IMR-90 (cell line): ENCODE data around the gene CLDN19. TPM values are rescaled to one million over a fixed set of nuclear protein-coding genes. Genes with fewer than 3 reads are reported as not detected.

Source experiments
- ATAC-seq: fragments of 200-7000 bp; cut with Tn5 transposase; 2 replicates; pipeline ENCODE4 v1.9.1; 2020; ENCODE audit warnings: low read depth, mild to moderate bottlenecking, moderate library complexity
- BruUV-seq: library from RNA; stranded (reverse); fragments of 400-500 nt; replicated peaks from 2 replicates; lab custom pipeline; 2021; lab: Mats Ljungman, UMichigan
- CTCF ChIA-PET: fragments of 300-600 bp; formaldehyde crosslinking; extraction: SDS; loops from one replicate; lab custom pipeline; 2021; ENCODE audit warnings: antibody characterized with exemption; lab: Yijun Ruan, JAX
- POLR2A ChIA-PET: fragments of 300-600 bp; sonication (Branson Sonifier 250); formaldehyde crosslinking; loops from one replicate; lab custom pipeline; 2022; ENCODE audit warnings: antibody characterized with exemption; ENCODE audit not compliant: unreplicated experiment; lab: Charles Lee
- DNase-seq: peaks from one replicate; pipeline ENCODE4 v3.0.0; 2013
- H2AFZ ChIP-seq: replicated peaks from 2 replicates; pipeline ENCODE3; 2013; ENCODE audit warnings: low read length, mild to moderate bottlenecking; ENCODE audit not compliant: poor library complexity
- H2AK5ac ChIP-seq: 2 replicates; pipeline ENCODE4 v1.6.1; 2013; ENCODE audit warnings: low read depth, low read length, inconsistent platforms
- H2AK9ac ChIP-seq: replicated peaks from 2 replicates; pipeline ENCODE3; 2013; ENCODE audit warnings: mild to moderate bottlenecking, low read depth, low read length, moderate library complexity; ENCODE audit not compliant: poor library complexity
- H2BK120ac ChIP-seq: 2 replicates; pipeline ENCODE4 v1.6.1; 2013; ENCODE audit warnings: low read depth, low read length, inconsistent platforms
- H2BK15ac ChIP-seq: 3 replicates; pipeline ENCODE4 v1.6.1; 2013; ENCODE audit warnings: low read depth, low read length, inconsistent platforms
- H2BK20ac ChIP-seq: 2 replicates; pipeline ENCODE4 v1.6.1; 2013; ENCODE audit warnings: low read depth, mild to moderate bottlenecking, inconsistent platforms, low read length, moderate library complexity
- H2BK5ac ChIP-seq: 2 replicates; pipeline ENCODE4 v1.6.1; 2013; ENCODE audit warnings: mild to moderate bottlenecking, low read depth, low read length, inconsistent platforms; ENCODE audit not compliant: poor library complexity, severe bottlenecking
- H3K14ac ChIP-seq: replicated peaks from 2 replicates; pipeline ENCODE4 v1.6.1; 2013; ENCODE audit warnings: low read depth, low read length, inconsistent platforms
- H3K18ac ChIP-seq: 2 replicates; pipeline ENCODE4 v1.6.1; 2013; ENCODE audit warnings: low read depth, low read length, control low read depth
- H3K23ac ChIP-seq: 2 replicates; pipeline ENCODE4 v1.6.1; 2013; ENCODE audit warnings: low read depth, low read length, inconsistent platforms
- H3K27ac ChIP-seq: 2 replicates; pipeline ENCODE4 v1.5.1; 2013; ENCODE audit warnings: mild to moderate bottlenecking, control low read depth, low read length; ENCODE audit not compliant: insufficient read depth
- H3K27me3 ChIP-seq: 2 replicates; pipeline ENCODE4 v1.6.1; 2013; ENCODE audit warnings: low read length; ENCODE audit not compliant: control insufficient read depth, insufficient read depth
- H3K36me3 ChIP-seq: 2 replicates; pipeline ENCODE4 v1.6.1; 2013; ENCODE audit warnings: low read length, mixed read lengths; ENCODE audit not compliant: control insufficient read depth, insufficient read depth
- H3K4ac ChIP-seq: 2 replicates; pipeline ENCODE4 v1.6.1; 2013; ENCODE audit warnings: low read depth, low read length, inconsistent platforms
- H3K4me1 ChIP-seq: 2 replicates; pipeline ENCODE4 v1.6.1; 2013; ENCODE audit warnings: low read length, mixed read lengths; ENCODE audit not compliant: control insufficient read depth, insufficient read depth
- H3K4me2 ChIP-seq: 2 replicates; pipeline ENCODE4 v1.6.1; 2013; ENCODE audit warnings: low read depth, mild to moderate bottlenecking, control low read depth, low read length, moderate library complexity
- H3K4me3 ChIP-seq: 2 replicates; pipeline ENCODE4 v1.5.1; 2013; ENCODE audit warnings: low read depth, mild to moderate bottlenecking, control low read depth, low read length, moderate library complexity; ENCODE audit not compliant: insufficient read depth
- H3K56ac ChIP-seq: 2 replicates; pipeline ENCODE4 v1.6.1; 2013; ENCODE audit warnings: low read length, inconsistent platforms; ENCODE audit not compliant: insufficient read depth; ENCODE audit errors: extremely low read depth
- H3K79me1 ChIP-seq, 2 experiments: 2 replicates each; pipeline ENCODE4 v1.6.1; 2013; ENCODE audit warnings: low read length in 2 of 2, inconsistent platforms in 1 of 2, low read depth in 1 of 2
- H3K9ac ChIP-seq: 2 replicates; pipeline ENCODE4 v1.6.1; 2013; ENCODE audit warnings: low read depth, low read length, control low read depth
- H3K9me1 ChIP-seq: 2 replicates; pipeline ENCODE4 v1.6.1; 2013; ENCODE audit warnings: low read length, inconsistent platforms; ENCODE audit not compliant: insufficient read depth
- H3K9me3 ChIP-seq: 2 replicates; pipeline ENCODE4 v1.6.1; 2013; ENCODE audit warnings: low read length; ENCODE audit not compliant: control insufficient read depth, insufficient read depth
- H4K20me1 ChIP-seq: 2 replicates; pipeline ENCODE4 v1.6.1; 2013; ENCODE audit warnings: low read length, inconsistent platforms; ENCODE audit not compliant: insufficient read depth
- H4K5ac ChIP-seq: 2 replicates; pipeline ENCODE4 v1.6.1; 2013; ENCODE audit warnings: mild to moderate bottlenecking, low read depth, low read length, control low read depth
- H4K8ac ChIP-seq, 2 experiments: 2 replicates each; pipeline ENCODE4 v1.6.1; 2013; ENCODE audit warnings: low read depth in 2 of 2, low read length in 2 of 2, control low read depth in 1 of 2, inconsistent platforms in 1 of 2
- H4K91ac ChIP-seq: 2 replicates; pipeline ENCODE4 v1.6.1; 2013; ENCODE audit warnings: low read depth, low read length, inconsistent platforms; ENCODE audit not compliant: insufficient read depth
- CTCF ChIP-seq: conservative IDR thresholded peaks from 2 replicates; pipeline ENCODE4 v1.5.1; 2012; ENCODE audit warnings: mild to moderate bottlenecking, low read depth, low read length, improper control_type of control experiment
- MAZ ChIP-seq: IDR thresholded peaks from 2 replicates; pipeline ENCODE4 v1.6.1; 2012; ENCODE audit warnings: low read depth, mild to moderate bottlenecking, low read length, improper control_type of control experiment, moderate library complexity, borderline replicate concordance
- RAD21 ChIP-seq: IDR thresholded peaks from 2 replicates; pipeline ENCODE4 v1.6.1; 2012; ENCODE audit warnings: low read length, improper control_type of control experiment
- RCOR1 ChIP-seq: IDR thresholded peaks from 2 replicates; pipeline ENCODE4 v1.6.1; 2012; ENCODE audit warnings: mild to moderate bottlenecking, low read length, improper control_type of control experiment; ENCODE audit not compliant: insufficient replicate concordance
- RFX5 ChIP-seq: IDR thresholded peaks from 2 replicates; pipeline ENCODE4 v1.8.0; 2012; ENCODE audit warnings: low read depth, mild to moderate bottlenecking, low read length, moderate library complexity
- SMC3 ChIP-seq: fragments of 150-350 bp; IDR thresholded peaks from 2 replicates; pipeline ENCODE4 v1.6.1; 2016; ENCODE audit warnings: low read depth, mild to moderate bottlenecking, antibody characterized with exemption, low read length, moderate library complexity
- WGBS, 2 experiments: methylation state at CpG; one replicate each; pipeline versions ENCODE4 v1.1.5 to v1.1.7; 2013; ENCODE audit warnings: missing lambda C conversion rate in 2 of 2; ENCODE audit not compliant: insufficient read length in 1 of 2; ENCODE audit errors: extremely low coverage in 2 of 2; 5-methylcytosine and 5-hydroxymethylcytosine counted together
- dilution Hi-C: fragments of 300-500 bp; cut with HindIII; formaldehyde crosslinking; loops from one replicate; pipeline ENCODE4 v1.14.3; 2018; ENCODE audit warnings: low sequenced_read_pairs; ENCODE audit not compliant: unreplicated experiment
- in situ Hi-C: fragments of 300-500 bp; cut with MboI; formaldehyde crosslinking; loops from 3 replicates; pipeline ENCODE4 v1.14.3; 2019; ENCODE audit warnings: low sequenced_read_pairs, inconsistent platforms, mixed read lengths
- intact Hi-C: fragments of 100-400 bp; cut with micrococcal nuclease; formaldehyde crosslinking; loops from 2 replicates; pipeline ENCODE4 v1.10.0; 2022
- polyA plus RNA-seq, 3 experiments: library from polyadenylated mRNA; depleted of rRNA; stranded (reverse); fragments of >200 nt; gene quantifications; 2 replicates each; pipeline ENCODE4 v1.2.3, GENCODE V29; 2012; ENCODE audit warnings: low replicate concordance in 1 of 3
- total RNA-seq: library from RNA; depleted of rRNA; stranded (reverse); fragments of >200 nt; gene quantifications from 2 replicates; pipeline ENCODE4 v1.2.3, GENCODE V29; 2012

CLDN19 gene
- total and polyA plus RNA-seq, 2 of the 4 experiments (the other 2 are of a cell fraction): not detected

- ChIA-PET CTCF (interaction anchor here (0.5 to 0.6 kb wide), 3 partner anchors 13 to 235 kb away, joined by 5 to 6 read pairs (median 6); no protein-coding TSS in a partner anchor), POLR2A (no interaction called here)
- dilution Hi-C loops: no loop called here
- H3K27ac ChIP-seq: no peak overlapping the region
- no peak overlapping the region for H2BK20ac ChIP-seq
- H3K79me1 ChIP-seq: peaks cover 43 to 47% of the 10 kb centered on the region in 2 experiments
- peaks cover 3% of the 10 kb centered on the region for H3K4me1 ChIP-seq
- DNase-seq (peak; percentile 72), ATAC-seq (peak; percentile 79)
- 57% methylated on average over 4 of the region's 17 CpGs; no CpG with 5 or more reads in 1 of the 2 experiments for WGBS, 2 experiments
- no peak overlapping the region for H3K4me2 ChIP-seq
- H2AK9ac ChIP-seq: no peak overlapping the region
- no peak overlapping the region for H4K5ac ChIP-seq
- no TSS peak for BruUV-seq
- H3K23ac ChIP-seq: no peak overlapping the region
- H3K9me3 ChIP-seq: no peaks in the 10 kb centered on the region
- no peak overlapping the region for H3K56ac ChIP-seq
- peaks cover 59% of the 10 kb centered on the region for H3K36me3 ChIP-seq
- peak; percentile 51 for TF ChIP-seq SMC3
- no peak for TF ChIP-seq MAZ
- no peak for TF ChIP-seq RCOR1
- peak; percentile 62 for TF ChIP-seq CTCF
- peak; percentile 49 for TF ChIP-seq RAD21
- TF ChIP-seq RFX5: no peak
- peak overlapping the region in 1 of 2 experiments; percentile 29; a peak in 1 of 4 replicates for H4K8ac ChIP-seq
- H4K91ac ChIP-seq: no peak overlapping the region
- peaks cover 7% of the 10 kb centered on the region; the same call in 1 of the 2 replicates for H3K9me1 ChIP-seq
- peaks cover 5% of the 10 kb centered on the region for H4K20me1 ChIP-seq
- H2AK5ac ChIP-seq: no peak overlapping the region
- H2BK15ac ChIP-seq: no peak overlapping the region
- H2BK5ac ChIP-seq: no peak overlapping the region
- H3K4me3 ChIP-seq: no peak overlapping the region
- no peak overlapping the region for H3K9ac ChIP-seq
- H2BK120ac ChIP-seq: no peak overlapping the region
- H3K4ac ChIP-seq: no peak overlapping the region
- no peak overlapping the region for H3K14ac ChIP-seq
- H3K18ac ChIP-seq: no peak overlapping the region
- intact Hi-C loops: loop anchor here (5.0 kb wide), 1 partner anchor 610 kb away; no protein-coding TSS in a partner anchor
- no peak overlapping the region for H2AFZ ChIP-seq
- H3K27me3 ChIP-seq: no peaks in the 10 kb centered on the region
- in situ Hi-C loops: no loop called here
Observed at GRCh38 chr1:42756956-42757891, 17.2 kb upstream of the CLDN19 start.
